Esophagus muscularis mucosa (tissue), 4 donors: Measurements from ENCODE around the gene GALR2. TPM values are rescaled to one million over a fixed set of nuclear protein-coding genes. Genes with fewer than 3 reads are reported as not detected.

Source experiments
- DNase-seq: peaks from one replicate; pipeline ENCODE4 v3.0.0-alpha.2; 2017; ENCODE audit errors: extremely low spot score
- H3K27ac ChIP-seq, 4 donors: fragments of 200-600 bp; sonication (generic); replicated peaks in 1 of 4; 1 replicate in 3 of 4; 2 replicates in 1 of 4; pipeline ENCODE4 v1.5.1; 2016 to 2019; ENCODE audit warnings: mild to moderate bottlenecking in 1 of 4
- H3K27me3 ChIP-seq, 4 donors: fragments of 200-600 bp; sonication (generic); one replicate each; pipeline versions ENCODE4 v1.5.1 to v1.6.0; 2016 to 2019
- H3K36me3 ChIP-seq, 4 donors: fragments of 200-600 bp; sonication (generic); one replicate each; pipeline ENCODE4 v1.5.1; 2016 to 2019
- H3K4me1 ChIP-seq, 4 donors: fragments of 200-600 bp; sonication (generic); one replicate each; pipeline ENCODE4 v1.5.1; 2016 to 2019
- H3K4me3 ChIP-seq, 4 donors: fragments of 200-600 bp; sonication (generic); 1 replicate in 2 of 4; 2 replicates in 2 of 4; pipeline ENCODE4 v1.5.1; 2016 to 2019; ENCODE audit warnings: mild to moderate bottlenecking in 4 of 4, moderate library complexity in 1 of 4
- H3K9me3 ChIP-seq, 4 donors: fragments of 200-600 bp; sonication (generic); 1 replicate in 3 of 4; 2 replicates in 1 of 4; pipeline ENCODE4 v1.5.1; 2016 to 2019
- CTCF ChIP-seq, 3 experiments: fragments of 200-600 bp in 2 of 3; fragments of 450-650 bp in 1 of 3; sonication (generic) in 2 of 3; IDR thresholded peaks; one replicate each; pipeline ENCODE4 v1.5.1; 2017 to 2019; ENCODE audit warnings: antibody characterized with exemption in 3 of 3, mild to moderate bottlenecking in 2 of 3, moderate library complexity in 1 of 3
- EP300 ChIP-seq: sonication (generic); formaldehyde crosslinking; IDR thresholded peaks from one replicate; pipeline ENCODE4 v1.6.1; 2017; ENCODE audit warnings: antibody characterized with exemption
- POLR2A ChIP-seq: fragments of 450-650 bp; IDR thresholded peaks from one replicate; pipeline ENCODE4 v1.6.1; 2017; ENCODE audit warnings: antibody characterized with exemption, moderate library complexity, mild to moderate bottlenecking, low read depth
- POLR2AphosphoS5 ChIP-seq, 2 donors: sonication (generic); formaldehyde crosslinking; IDR thresholded peaks; one replicate each; pipeline ENCODE4 v1.6.1; 2017; ENCODE audit warnings: antibody characterized with exemption in 2 of 2
- WGBS: methylation state at CpG from one replicate; pipeline ENCODE4 v1.1.5; 2018; 5-methylcytosine and 5-hydroxymethylcytosine counted together
- intact Hi-C: fragments of 100-400 bp; cut with DNase I; formaldehyde crosslinking; loops from one replicate; pipeline ENCODE4 v1.15.1; 2023
- small RNA-seq, 3 donors: library from RNA; depleted of rRNA; stranded (forward); fragments of <200 nt; gene quantifications; one replicate each; pipeline ENCODE3, GENCODE V24; 2016
- total RNA-seq, 4 donors: library from RNA; depleted of rRNA; stranded (reverse); fragments of >200 nt; gene quantifications; one replicate each; pipeline versions ENCODE4 v1.1.0 to v1.2.1, GENCODE V29; 2016

Gene GALR2
- total RNA-seq, 4 donors from 2014 or later, result 0.50 TPM; not detected in 3

GRCh38 chr17:76125391-76125675 is 50.8 kb downstream of the GALR2 start:
- TF ChIP-seq POLR2AphosphoS5 (IDR thresholded peaks at IDR 0.05) (no peak), POLR2A (no peak), CTCF (IDR thresholded peaks at IDR 0.05) (no peak), EP300 (no peak)
- no peak overlapping the region for H3K4me3 ChIP-seq
- H3K9me3 ChIP-seq, result no peaks in the 10 kb centered on the region
- H3K4me1 ChIP-seq, result peaks cover 9 to 14% (median 12%) of the 10 kb centered on the region in 4 donors
- no peak for DNase-seq
- no peaks in the 10 kb centered on the region for H3K36me3 ChIP-seq
- H3K27me3 ChIP-seq, result peaks cover 0 to 1% (median 0%) of the 10 kb centered on the region in 4 donors
- intact Hi-C loops, result loop anchor here (10.0 kb wide), 1 partner anchor 269 kb away; no protein-coding TSS in a partner anchor
- 90% methylated on average over 5 of the region's 5 CpGs for WGBS
- H3K27ac ChIP-seq, result no peak overlapping the region

- no peak overlapping the region for H3K27ac ChIP-seq
- TF ChIP-seq CTCF (IDR thresholded peaks at IDR 0.05) (no peak), POLR2AphosphoS5 (IDR thresholded peaks at IDR 0.05) (no peak), POLR2A (no peak), EP300 (no peak)
- peaks cover 0 to 7% (median 1%) of the 10 kb centered on the region in 4 donors for H3K27me3 ChIP-seq
- intact Hi-C loops, result loop anchor here (10.0 kb wide), 1 partner anchor 269 kb away; no protein-coding TSS in a partner anchor
- H3K4me3 ChIP-seq, result no peak overlapping the region
- DNase-seq, result no peak
- H3K9me3 ChIP-seq, result no peaks in the 10 kb centered on the region
- WGBS, result 93% methylated on average over 1 of the region's 1 CpG
- H3K36me3 ChIP-seq, result no peaks in the 10 kb centered on the region
- H3K4me1 ChIP-seq, result peaks cover 9 to 14% (median 12%) of the 10 kb centered on the region in 4 donors
These were observed 51.3 kb downstream of the GALR2 start for GRCh38 chr17:76125922-76126321.

Small RNA genes lying within 50 kb of the gene (small RNA-seq; reads per million reads assigned to genes)
- 0 reads per million in 3 donors for gene MIR6868

Other genes with a start within 250 kb of the GALR2 start
- 1 to 10 TPM; 5.9 to 10.0 (median 9.0) TPM for gene UNC13D, start 230.4 kb upstream of the GALR2 start, total RNA-seq
- 10 to 100 TPM; 48.2 to 95.8 (median 85.2) TPM for gene WBP2, start 219.4 kb upstream of the GALR2 start, total RNA-seq
- 100 to 1,000 TPM in 1 of 4 donors, 10 to 100 TPM in 3; 67.8 to 147 (median 81.9) TPM for gene TRIM47, start 196.2 kb upstream of the GALR2 start, total RNA-seq
- 10 to 100 TPM; 13.3 to 36.4 (median 27.4) TPM for gene TRIM65, start 177.8 kb upstream of the GALR2 start, total RNA-seq
- gene MRPL38, start 169.9 kb upstream of the GALR2 start, total RNA-seq, result 10 to 100 TPM; 32.5 to 61.7 (median 44.1) TPM
- gene FBF1, start 133.7 kb upstream of the GALR2 start, total RNA-seq, result 10 to 100 TPM in 2 of 4 donors, 1 to 10 TPM in 2; 7.8 to 15.0 (median 10.4) TPM
- 10 to 100 TPM; 45.3 to 57.4 (median 48.9) TPM for gene ACOX1, start 95.6 kb upstream of the GALR2 start, total RNA-seq
- gene TEN1, start 95.5 kb upstream of the GALR2 start, total RNA-seq, result 10 to 100 TPM in 3 of 4 donors, 1 to 10 TPM in 1; 4.6 to 11.3 (median 10.7) TPM
- 1 to 10 TPM in 2 of 4 donors, under 1 TPM in 1, not detected in 1; 0.65 to 2.2 (median 1.2) TPM for gene CDK3, start 73.9 kb upstream of the GALR2 start, total RNA-seq
- gene EVPL, start 47.5 kb upstream of the GALR2 start, total RNA-seq, result 1 to 10 TPM in 2 of 4 donors, under 1 TPM in 2; 0.19 to 2.1 (median 1.1) TPM
- 10 to 100 TPM; 41.9 to 56.9 (median 50.0) TPM for gene SRP68, start 2.3 kb upstream of the GALR2 start, total RNA-seq
- under 1 TPM in 1 of 4 donors, not detected in 3; 0.13 TPM for gene ZACN, start 4.4 kb downstream of the GALR2 start, total RNA-seq
- 10 to 100 TPM; 65.2 to 94.4 (median 77.1) TPM for gene EXOC7, start 29.0 kb downstream of the GALR2 start, total RNA-seq
- under 1 TPM in 1 of 4 donors, not detected in 3; 0.32 TPM for gene FOXJ1, start 66.5 kb downstream of the GALR2 start, total RNA-seq
- gene RNF157, start 165.7 kb downstream of the GALR2 start, total RNA-seq, result 1 to 10 TPM; 2.1 to 8.1 (median 4.8) TPM
- gene UBALD2, start 190.6 kb downstream of the GALR2 start, total RNA-seq, result 10 to 100 TPM in 3 of 4 donors, 1 to 10 TPM in 1; 9.1 to 16.2 (median 12.4) TPM
- gene QRICH2, start 233.5 kb downstream of the GALR2 start, total RNA-seq, result 1 to 10 TPM; 1.7 to 2.6 (median 2.1) TPM